ENCODE results near the gene LY86. TPM values are rescaled to one million over a fixed set of nuclear protein-coding genes. Genes with fewer than 3 reads are reported as not detected.

The LY86 gene
- total RNA-seq, 1 experiment from 2014 or later: not detected

DNA sequence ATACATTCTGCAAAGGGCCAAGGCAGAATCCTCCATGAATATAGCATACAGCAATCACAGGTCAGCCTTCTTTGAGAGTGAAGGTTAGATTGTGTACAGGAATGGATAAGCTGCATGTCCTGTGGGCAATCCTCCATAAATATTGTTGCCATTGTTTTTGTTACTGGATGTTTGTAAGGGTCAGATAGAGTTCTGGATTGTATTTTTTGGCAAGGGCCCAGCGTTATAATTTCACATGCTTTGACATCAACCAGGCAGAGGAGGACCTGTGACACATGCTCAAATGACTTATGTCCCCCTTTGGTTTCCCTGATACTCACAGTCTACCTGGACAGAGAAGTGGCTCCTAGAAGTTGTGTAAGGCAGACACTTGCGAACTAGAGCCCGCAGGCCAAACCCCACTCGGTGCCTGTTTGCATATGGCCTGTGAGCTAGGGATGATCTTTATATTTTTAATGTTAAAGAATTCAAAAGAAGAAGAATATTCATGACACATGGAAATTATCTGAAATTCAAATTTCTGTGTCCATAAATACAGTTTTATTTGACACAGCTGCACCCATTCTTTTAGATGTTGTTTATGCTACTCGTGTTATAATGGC is 5.4 kb downstream of the LY86 start:
- Mint-ChIP-seq H3K4me3 (ENCODE audit: low read depth, unreplicated experiment) (no peak overlapping the region), H3K4me1 (ENCODE audit: low read depth, unreplicated experiment) (peaks cover 8% of the 10 kb centered on the region), H3K27me3 (ENCODE audit: unreplicated experiment) (peaks cover 47% of the 10 kb centered on the region), H3K36me3 (ENCODE audit: insufficient read depth, unreplicated experiment) (no peaks in the 10 kb centered on the region), H3K9me3 (ENCODE audit: low read depth, unreplicated experiment) (no peaks in the 10 kb centered on the region), H3K27ac (ENCODE audit: unreplicated experiment) (no peak overlapping the region)
- CTCF ChIA-PET: no interaction called here
- TF ChIP-seq, protein P1, sequence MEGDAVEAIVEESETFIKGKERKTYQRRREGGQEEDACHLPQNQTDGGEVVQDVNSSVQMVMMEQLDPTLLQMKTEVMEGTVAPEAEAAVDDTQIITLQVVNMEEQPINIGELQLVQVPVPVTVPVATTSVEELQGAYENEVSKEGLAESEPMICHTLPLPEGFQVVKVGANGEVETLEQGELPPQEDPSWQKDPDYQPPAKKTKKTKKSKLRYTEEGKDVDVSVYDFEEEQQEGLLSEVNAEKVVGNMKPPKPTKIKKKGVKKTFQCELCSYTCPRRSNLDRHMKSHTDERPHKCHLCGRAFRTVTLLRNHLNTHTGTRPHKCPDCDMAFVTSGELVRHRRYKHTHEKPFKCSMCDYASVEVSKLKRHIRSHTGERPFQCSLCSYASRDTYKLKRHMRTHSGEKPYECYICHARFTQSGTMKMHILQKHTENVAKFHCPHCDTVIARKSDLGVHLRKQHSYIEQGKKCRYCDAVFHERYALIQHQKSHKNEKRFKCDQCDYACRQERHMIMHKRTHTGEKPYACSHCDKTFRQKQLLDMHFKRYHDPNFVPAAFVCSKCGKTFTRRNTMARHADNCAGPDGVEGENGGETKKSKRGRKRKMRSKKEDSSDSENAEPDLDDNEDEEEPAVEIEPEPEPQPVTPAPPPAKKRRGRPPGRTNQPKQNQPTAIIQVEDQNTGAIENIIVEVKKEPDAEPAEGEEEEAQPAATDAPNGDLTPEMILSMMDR (IDR thresholded peaks at IDR 0.05; ENCODE audit: unreplicated experiment): no peak
- DNase-seq: no peak
- intact Hi-C loops (cut with micrococcal nuclease; ENCODE audit: unreplicated experiment): no loop called here
- BruUV-seq (replicated peaks): no TSS peak

DNA sequence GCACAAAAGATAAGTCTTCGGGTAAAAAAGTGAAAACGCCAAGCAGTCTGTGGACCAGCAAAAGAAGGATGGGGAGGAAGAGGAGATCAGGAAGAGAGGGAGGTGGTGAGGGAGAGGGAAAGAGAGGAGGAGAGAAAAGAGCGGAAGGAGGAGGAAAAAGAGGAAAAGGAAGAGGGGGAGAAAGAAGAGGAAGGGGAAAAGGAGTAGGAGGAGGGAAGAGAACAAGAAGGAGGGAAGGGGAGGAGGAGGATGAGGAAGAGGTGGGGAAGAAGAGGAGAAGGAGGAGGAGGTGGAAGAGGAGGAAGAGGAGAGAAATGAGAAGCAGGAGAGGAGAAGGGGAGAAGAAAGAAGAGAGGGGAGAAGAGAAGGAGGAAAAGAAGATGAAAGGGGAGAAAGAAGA is 6.5 kb downstream of the LY86 start:
- BruUV-seq (replicated peaks): no TSS peak
- no peak overlapping the region for H3K27ac Mint-ChIP-seq (ENCODE audit: unreplicated experiment)

DNA sequence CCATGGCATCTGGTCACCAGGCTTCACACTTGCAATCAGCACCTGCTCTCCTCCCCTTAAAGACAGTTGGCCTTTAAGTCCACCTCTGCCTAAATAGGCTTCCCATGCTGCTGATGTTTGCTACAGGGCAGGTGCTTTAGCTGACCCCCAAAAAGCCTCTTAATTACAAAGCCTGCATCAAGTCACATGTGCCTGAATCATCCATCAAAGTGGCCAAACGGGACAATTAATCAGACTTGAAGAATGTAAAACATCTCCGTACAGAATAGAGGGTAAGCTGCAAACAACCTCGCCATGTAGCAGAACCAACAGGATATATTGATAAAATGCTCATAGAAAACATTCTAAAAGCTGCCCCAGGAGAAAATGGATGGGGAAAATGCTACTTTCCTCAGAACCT is 7.4 kb downstream of the LY86 start:
- Mint-ChIP-seq H3K36me3 (ENCODE audit: insufficient read depth, unreplicated experiment) (no peaks in the 10 kb centered on the region), H3K4me3 (ENCODE audit: low read depth, unreplicated experiment) (no peak overlapping the region), H3K9me3 (ENCODE audit: low read depth, unreplicated experiment) (no peaks in the 10 kb centered on the region), H3K27me3 (ENCODE audit: unreplicated experiment) (peaks cover 32% of the 10 kb centered on the region), H3K4me1 (ENCODE audit: low read depth, unreplicated experiment) (peaks cover 8% of the 10 kb centered on the region), H3K27ac (ENCODE audit: unreplicated experiment) (no peak overlapping the region)
- TF ChIP-seq, protein P1 (IDR thresholded peaks at IDR 0.05; ENCODE audit: unreplicated experiment): no peak
- CTCF ChIA-PET: no interaction called here
- intact Hi-C loops (cut with micrococcal nuclease; ENCODE audit: unreplicated experiment): no loop called here
- no TSS peak for BruUV-seq (replicated peaks)
- DNase-seq: no peak

More for the DNA sequence above, 6.5 kb downstream of the LY86 start:
- Mint-ChIP-seq H3K9me3 (ENCODE audit: low read depth, unreplicated experiment) (no peaks in the 10 kb centered on the region), H3K36me3 (ENCODE audit: insufficient read depth, unreplicated experiment) (no peaks in the 10 kb centered on the region), H3K4me3 (ENCODE audit: low read depth, unreplicated experiment) (no peak overlapping the region), H3K27me3 (ENCODE audit: unreplicated experiment) (peaks cover 41% of the 10 kb centered on the region), H3K4me1 (ENCODE audit: low read depth, unreplicated experiment) (peaks cover 8% of the 10 kb centered on the region)
- no peak for DNase-seq
- intact Hi-C loops (cut with micrococcal nuclease; ENCODE audit: unreplicated experiment): no loop called here
- TF ChIP-seq, protein P1 (IDR thresholded peaks at IDR 0.05; ENCODE audit: unreplicated experiment): no peak
- CTCF ChIA-PET: no interaction called here

GRCh38 chr6:6596529-6597328 is 8.2 kb downstream of the LY86 start:
- TF ChIP-seq, protein P1 (IDR thresholded peaks at IDR 0.05; ENCODE audit: unreplicated experiment): no peak
- CTCF ChIA-PET: no interaction called here
- no TSS peak for BruUV-seq (replicated peaks)
- Mint-ChIP-seq H3K27ac (ENCODE audit: unreplicated experiment) (no peak overlapping the region), H3K36me3 (ENCODE audit: insufficient read depth, unreplicated experiment) (no peaks in the 10 kb centered on the region), H3K9me3 (ENCODE audit: low read depth, unreplicated experiment) (no peaks in the 10 kb centered on the region), H3K4me3 (ENCODE audit: low read depth, unreplicated experiment) (no peak overlapping the region), H3K27me3 (ENCODE audit: unreplicated experiment) (peaks cover 24% of the 10 kb centered on the region), H3K4me1 (ENCODE audit: low read depth, unreplicated experiment) (peaks cover 8% of the 10 kb centered on the region)
- DNase-seq: no peak
- intact Hi-C loops (cut with micrococcal nuclease; ENCODE audit: unreplicated experiment): no loop called here

Measured in Calu3 (cell line).